Endothelial cell (in vitro differentiated cells): ENCODE data around the gene TFAP2A. TPM values are rescaled to one million over a fixed set of nuclear protein-coding genes. Genes with fewer than 3 reads are reported as not detected.

Source experiments
- microRNA-seq: library from miRNA; unstranded; fragments of <30 nt; microRNA quantifications from one replicate; pipeline ENCODE4, GENCODE V29; 2020; ENCODE audit not compliant: unreplicated experiment
- total RNA-seq: library from RNA; stranded (reverse); fragmentation: NEBNext Ultra II Directional; extraction: Animal tissue kit (Norgen Biotek cat#: 25700); gene quantifications from one replicate; pipeline ENCODE4 v1.2.1, GENCODE V29; 2021; ENCODE audit not compliant: unreplicated experiment

Gene TFAP2A
- total RNA-seq, 1 donor from 2014 or later: 0.31 TPM

Small RNA genes within 50 kb of the gene (microRNA-seq; reads per million reads assigned to microRNA genes)
- gene MIR5689: not detected

Other genes with a start within 250 kb of the TFAP2A start
- gene GCNT2, start 106.3 kb upstream of the TFAP2A start, total RNA-seq: 71.1 TPM